ENCODE results near the gene ABHD17A.

DNA sequence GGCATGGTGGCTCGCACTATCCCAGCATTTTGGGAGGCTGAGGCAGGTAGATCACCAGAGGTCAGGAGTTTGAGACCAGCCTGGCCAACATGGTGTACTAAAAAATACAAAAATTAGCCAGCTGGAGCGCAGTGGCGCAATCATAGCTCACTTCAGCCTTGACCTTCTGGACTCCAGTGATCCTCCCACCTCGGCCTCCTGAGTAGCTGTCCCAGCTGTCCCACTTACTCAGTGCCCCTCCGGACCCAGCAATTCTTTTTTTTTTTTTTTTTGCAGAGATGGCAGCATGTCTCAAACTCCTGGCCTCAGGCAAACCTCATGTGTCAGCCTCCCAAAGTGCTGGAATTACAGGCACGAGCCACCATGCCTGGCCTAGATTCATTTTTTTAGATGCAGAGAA, 17.6 kb upstream of the ABHD17A start:
- TF ChIP-seq POLR2AphosphoS5 (IDR thresholded peaks at IDR 0.05; ENCODE audit: low read depth, low read length) (no peak), RFX5 (IDR thresholded peaks at IDR 0.05; ENCODE audit: borderline replicate concordance, low read depth, low read length) (no peak), POLR2A (IDR thresholded peaks at IDR 0.05; ENCODE audit: control extremely low read depth in 1 of 2, low read depth in 2 of 2, low read length in 2 of 2) (no peak), RAD21 (IDR thresholded peaks at IDR 0.05 in 1 of 2, conservative IDR thresholded peaks at IDR 0.05 in 1 of 2; ENCODE audit: low read depth in 2 of 2, low read length in 2 of 2) (no peak), CTCF (IDR thresholded peaks at IDR 0.05; ENCODE audit: control extremely low read depth in 1 of 3, insufficient read depth in 1 of 3, low read depth in 1 of 3, low read length in 3 of 3) (no peak), CEBPB (IDR thresholded peaks at IDR 0.05; ENCODE audit: low read depth, low read length) (no peak), USF2 (IDR thresholded peaks at IDR 0.05; ENCODE audit: low read length) (no peak), NANOG (IDR thresholded peaks at IDR 0.05; ENCODE audit: insufficient read depth, low read depth, low read length, poor library complexity, severe bottlenecking) (no peak)
